Measurements from ENCODE around the gene KRT5.

GRCh38 chr12:52539821-52540173, 19.6 kb upstream of the KRT5 start:
- TF ChIP-seq CTCF (IDR thresholded peaks at IDR 0.05) (no peak), POLR2A (IDR thresholded peaks at IDR 0.05) (no peak)

All from ovary (tissue), 3 donors.